ENCODE results near the gene FRRS1. TPM values are rescaled to one million over a fixed set of nuclear protein-coding genes. Genes with fewer than 3 reads are reported as not detected.
"Not testable (repeated sequence)": the region's sequence is repeated elsewhere in the genome, so short reads cannot be mapped to it uniquely, and the experiment has no call there.

The FRRS1 gene
- total RNA-seq, 4 donors from 2014 or later, result 23.1 to 40.7 (median 27.8) TPM

DNA sequence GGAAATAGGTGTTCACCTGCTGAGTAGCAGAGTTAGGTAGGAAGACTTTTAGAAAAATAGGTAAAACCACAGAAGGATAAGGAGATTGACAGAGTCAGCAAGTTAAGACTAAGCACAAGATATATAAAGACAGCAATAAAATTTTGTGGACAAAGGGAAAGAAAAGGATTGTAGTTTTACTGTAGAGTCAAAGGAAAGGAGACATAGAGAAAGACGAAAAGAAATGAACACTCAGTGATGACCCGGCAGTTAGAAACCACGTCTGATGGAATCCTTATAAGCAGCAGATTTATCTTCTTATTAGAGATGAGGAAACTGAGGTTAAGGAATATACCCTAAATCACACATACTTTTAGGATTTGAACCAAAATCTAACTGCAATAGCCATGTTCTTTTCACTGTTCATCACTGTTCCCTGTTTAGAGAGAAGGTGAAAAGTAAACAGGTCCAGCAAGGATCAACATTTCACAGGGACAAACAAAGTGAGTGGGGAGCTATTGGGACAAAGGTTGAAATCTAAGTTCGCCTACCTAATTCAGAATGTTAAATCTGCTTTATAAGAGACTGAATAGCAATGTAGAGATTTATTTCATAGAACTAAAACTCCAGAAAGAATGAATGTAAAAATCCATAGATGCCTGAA, 6.8 kb downstream of the FRRS1 start:
- WGBS, 2 donors, result 84 to 85% methylated on average over 4 of the region's 4 CpGs
- intact Hi-C loops (cut with DNase I), result no loop called here
- Histone ChIP-seq H3K4me3 (no peak overlapping the region), H3K9me3 (no peaks in the 10 kb centered on the region), H3K27ac (peak overlapping the region in 3 of 4 donors; percentile 50 to 76 (median 75)), H3K4me1 (peaks cover 6 to 85% (median 39%) of the 10 kb centered on the region in 3 donors), H3K27me3 (no peaks in the 10 kb centered on the region), H3K36me3 (no peaks in the 10 kb centered on the region)
- no peak for TF ChIP-seq POLR2A (IDR thresholded peaks at IDR 0.05)
- TF ChIP-seq, protein P1, sequence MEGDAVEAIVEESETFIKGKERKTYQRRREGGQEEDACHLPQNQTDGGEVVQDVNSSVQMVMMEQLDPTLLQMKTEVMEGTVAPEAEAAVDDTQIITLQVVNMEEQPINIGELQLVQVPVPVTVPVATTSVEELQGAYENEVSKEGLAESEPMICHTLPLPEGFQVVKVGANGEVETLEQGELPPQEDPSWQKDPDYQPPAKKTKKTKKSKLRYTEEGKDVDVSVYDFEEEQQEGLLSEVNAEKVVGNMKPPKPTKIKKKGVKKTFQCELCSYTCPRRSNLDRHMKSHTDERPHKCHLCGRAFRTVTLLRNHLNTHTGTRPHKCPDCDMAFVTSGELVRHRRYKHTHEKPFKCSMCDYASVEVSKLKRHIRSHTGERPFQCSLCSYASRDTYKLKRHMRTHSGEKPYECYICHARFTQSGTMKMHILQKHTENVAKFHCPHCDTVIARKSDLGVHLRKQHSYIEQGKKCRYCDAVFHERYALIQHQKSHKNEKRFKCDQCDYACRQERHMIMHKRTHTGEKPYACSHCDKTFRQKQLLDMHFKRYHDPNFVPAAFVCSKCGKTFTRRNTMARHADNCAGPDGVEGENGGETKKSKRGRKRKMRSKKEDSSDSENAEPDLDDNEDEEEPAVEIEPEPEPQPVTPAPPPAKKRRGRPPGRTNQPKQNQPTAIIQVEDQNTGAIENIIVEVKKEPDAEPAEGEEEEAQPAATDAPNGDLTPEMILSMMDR (IDR thresholded peaks at IDR 0.05), result no peak
- DNase-seq, result no peak

DNA sequence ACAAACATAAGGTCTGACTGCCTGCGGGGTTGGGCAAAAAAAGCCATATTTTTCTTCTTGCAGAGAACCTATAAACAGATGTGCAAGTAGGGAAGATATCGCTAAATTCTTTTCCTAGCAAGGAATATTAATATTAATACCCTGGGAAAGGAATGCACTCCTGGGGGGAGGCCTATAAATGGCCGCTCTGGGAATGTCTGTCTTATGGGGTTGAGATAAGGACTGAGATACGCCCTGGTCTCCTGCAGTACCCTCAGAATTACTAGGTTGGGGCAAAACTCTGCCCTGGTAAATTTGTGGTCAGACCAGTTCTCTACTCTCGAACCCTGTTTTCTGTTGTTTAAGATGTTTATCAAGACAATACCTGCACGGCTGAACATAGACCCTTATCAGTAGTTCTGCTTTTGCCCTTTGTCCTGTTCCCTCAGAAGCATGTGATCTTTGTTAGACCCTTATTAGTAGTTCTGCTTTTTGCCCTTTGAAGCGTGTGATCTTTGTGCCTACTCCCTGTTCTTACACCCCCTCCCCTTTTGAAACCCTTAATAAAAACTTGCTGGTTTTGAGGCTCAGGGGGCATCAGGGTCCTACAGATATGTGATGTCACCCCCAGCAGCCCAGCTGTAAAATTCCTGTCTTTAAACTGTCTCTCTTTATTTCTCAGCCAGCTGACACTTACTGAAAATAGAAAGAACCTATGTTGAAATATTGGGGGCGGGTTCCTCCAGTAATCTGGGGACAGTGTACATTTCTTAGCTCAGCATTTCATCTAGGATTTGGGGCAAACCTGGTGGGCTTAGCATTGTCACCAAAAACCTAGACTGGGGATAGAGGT, 7.5 kb downstream of the FRRS1 start:
- H3K4me1 ChIP-seq, result peaks cover 6 to 78% (median 39%) of the 10 kb centered on the region in 3 donors
- DNase-seq; intact Hi-C loops (cut with DNase I); H3K36me3 ChIP-seq; H3K4me3 ChIP-seq; H3K9me3 ChIP-seq; H3K27me3 ChIP-seq: not testable (repeated sequence)
- WGBS, 2 donors, result 85 to 93% methylated on average over 8 of the region's 8 CpGs
- H3K27ac ChIP-seq, result peak overlapping the region; percentile 25 to 76 (median 62)

DNA sequence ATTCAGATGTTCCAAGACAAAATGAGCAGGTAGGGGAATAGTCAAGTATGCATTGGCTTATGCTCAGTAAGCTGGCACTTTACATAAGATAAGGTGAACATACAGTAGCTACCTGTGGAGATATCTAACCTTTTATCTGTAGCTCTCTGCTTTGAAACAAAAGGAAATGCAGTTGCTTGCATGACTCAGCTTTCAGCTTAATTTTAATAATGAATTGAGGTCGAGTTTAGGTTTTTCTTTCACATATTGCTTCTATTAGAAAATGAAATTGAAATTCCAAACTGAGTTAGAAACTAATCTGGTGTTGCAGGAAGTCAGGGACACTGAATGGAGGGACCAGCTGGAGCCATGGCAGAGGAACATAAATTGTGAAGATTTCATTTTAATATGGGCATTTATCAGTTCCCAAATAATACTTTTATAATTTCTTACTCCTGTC, 8.3 kb downstream of the FRRS1 start:
- peak overlapping the region in 1 of 4 donors; percentile 13 for H3K4me3 ChIP-seq
- intact Hi-C loops (cut with DNase I), result no loop called here
- H3K4me1 ChIP-seq, result peaks cover 3 to 70% (median 39%) of the 10 kb centered on the region in 3 donors
- no peaks in the 10 kb centered on the region for H3K36me3 ChIP-seq
- H3K27ac ChIP-seq, result peak overlapping the region; percentile 25 to 76 (median 62)
- H3K27me3 ChIP-seq, result no peaks in the 10 kb centered on the region
- 0 to 10% methylated on average over 1 of the region's 1 CpG for WGBS, 2 donors
- TF ChIP-seq, protein P1 (IDR thresholded peaks at IDR 0.05), result no peak
- no peak for TF ChIP-seq POLR2A (IDR thresholded peaks at IDR 0.05)
- no peak for DNase-seq
- H3K9me3 ChIP-seq, result no peaks in the 10 kb centered on the region

DNA sequence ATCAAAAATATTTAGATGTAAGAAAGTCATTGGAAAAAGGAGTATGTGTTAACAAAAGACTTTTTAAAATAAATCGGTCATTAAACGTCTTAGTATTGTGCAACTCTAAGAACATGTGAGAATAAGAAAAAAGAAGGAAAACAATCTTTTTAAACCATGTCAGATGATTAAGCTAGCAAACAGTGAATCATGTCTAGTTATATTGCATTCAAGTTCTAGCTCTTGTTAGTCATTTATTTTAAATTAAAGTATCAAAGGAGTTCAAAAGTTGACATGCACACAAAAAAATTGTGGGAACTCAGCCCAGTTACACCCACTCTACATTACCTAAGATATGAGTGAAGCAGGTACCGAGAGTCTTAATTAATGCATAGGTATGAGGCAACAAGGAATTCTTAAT, 9.8 kb downstream of the FRRS1 start:
- H3K9me3 ChIP-seq, result no peaks in the 10 kb centered on the region
- 32 to 33% methylated on average over 3 of the region's 3 CpGs for WGBS, 2 donors
- no peak overlapping the region for H3K4me3 ChIP-seq
- peak overlapping the region in 3 of 4 donors; percentile 50 to 76 (median 75) for H3K27ac ChIP-seq
- H3K27me3 ChIP-seq, result no peaks in the 10 kb centered on the region
- no peak for TF ChIP-seq POLR2A (IDR thresholded peaks at IDR 0.05)
- TF ChIP-seq, protein P1 (IDR thresholded peaks at IDR 0.05), result no peak
- DNase-seq, result no peak
- intact Hi-C loops (cut with DNase I), result no loop called here
- H3K36me3 ChIP-seq, result no peaks in the 10 kb centered on the region
- H3K4me1 ChIP-seq, result peaks cover 0 to 66% (median 37%) of the 10 kb centered on the region in 3 donors

DNA sequence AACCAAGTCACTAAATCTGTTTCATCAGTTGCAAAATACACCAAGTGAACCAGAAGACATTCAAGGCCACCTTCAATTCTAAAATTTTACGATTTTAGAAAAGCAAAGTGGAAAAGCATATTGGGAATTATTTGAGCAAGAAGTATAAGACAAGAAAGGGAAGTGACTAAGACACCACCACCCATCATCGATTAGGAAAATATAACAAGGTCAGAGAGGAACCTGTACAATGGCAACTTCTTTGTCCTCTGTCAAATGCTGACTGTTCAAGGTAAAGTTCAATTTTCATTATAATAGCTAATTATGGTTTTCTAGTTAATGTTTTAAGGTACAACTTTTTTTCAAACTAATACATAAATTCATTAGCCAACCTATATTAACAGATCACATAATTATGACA, 10.8 kb downstream of the FRRS1 start:
- TF ChIP-seq POLR2A (IDR thresholded peaks at IDR 0.05), result no peak
- TF ChIP-seq, protein P1 (IDR thresholded peaks at IDR 0.05), result no peak
- Histone ChIP-seq H3K4me1 (peaks cover 0 to 64% (median 36%) of the 10 kb centered on the region in 3 donors), H3K36me3 (no peaks in the 10 kb centered on the region), H3K9me3 (no peaks in the 10 kb centered on the region), H3K27me3 (no peaks in the 10 kb centered on the region), H3K4me3 (no peak overlapping the region), H3K27ac (peak overlapping the region; percentile 30 to 76 (median 62))
- no peak for DNase-seq
- intact Hi-C loops (cut with DNase I), result no loop called here
- WGBS, 2 donors, result 29 to 38% methylated on average over 2 of the region's 2 CpGs

Data from esophagus squamous epithelium (tissue), 5 donors.